Heart left ventricle (tissue), 16 donors: ENCODE measurements around the gene MTUS2. TPM values are rescaled to one million over a fixed set of nuclear protein-coding genes. Genes with fewer than 3 reads are reported as not detected.

ENCODE experiments used
- ATAC-seq, 4 donors: fragments of 200-7000 bp; cut with Tn5 transposase; one replicate each; pipeline ENCODE4 v1.9.1; 2020 to 2022; ENCODE audit warnings: moderate library complexity in 4 of 4, mild to moderate bottlenecking in 3 of 4, moderate number of reproducible peaks in 1 of 4
- DNase-seq, 5 donors: peaks; one replicate each; pipeline ENCODE4 v3.0.0-alpha.2; 2020
- H3K27ac ChIP-seq, 12 donors: fragments of 200-600 bp; sonication (generic) in 4 of 12; one replicate each; pipeline versions ENCODE4 v1.5.0 to v1.8.0; 2016 to 2022; ENCODE audit warnings: mild to moderate bottlenecking in 2 of 12
- H3K27me3 ChIP-seq, 9 donors: fragments of 200-600 bp; sonication (generic) in 2 of 9; one replicate each; pipeline versions ENCODE4 v1.5.1 to v1.8.0; 2016 to 2022; ENCODE audit warnings: mild to moderate bottlenecking in 3 of 9
- H3K36me3 ChIP-seq, 9 donors: fragments of 200-600 bp; sonication (generic) in 2 of 9; one replicate each; pipeline versions ENCODE4 v1.5.0 to v1.8.0; 2018 to 2022; ENCODE audit warnings: mild to moderate bottlenecking in 2 of 9
- H3K4me1 ChIP-seq, 12 donors: fragments of 200-600 bp; sonication (generic) in 4 of 12; one replicate each; pipeline versions ENCODE4 v1.5.0 to v1.8.0; 2016 to 2022; ENCODE audit warnings: mild to moderate bottlenecking in 3 of 12
- H3K4me3 ChIP-seq, 12 donors: fragments of 200-600 bp; sonication (generic) in 4 of 12; one replicate each; pipeline versions ENCODE4 v1.5.0 to v1.8.0; 2017 to 2022; ENCODE audit warnings: mild to moderate bottlenecking in 9 of 12, moderate library complexity in 4 of 12
- H3K9me3 ChIP-seq, 12 donors: fragments of 200-600 bp; sonication (generic) in 4 of 12; one replicate each; pipeline versions ENCODE4 v1.5.0 to v1.8.0; 2016 to 2022; ENCODE audit warnings: mild to moderate bottlenecking in 1 of 12
- POLR2A ChIP-seq, 2 donors: fragments of 450-650 bp; IDR thresholded peaks; one replicate each; pipeline ENCODE4 v1.6.1; 2017; ENCODE audit warnings: antibody characterized with exemption in 2 of 2, mild to moderate bottlenecking in 2 of 2, moderate library complexity in 2 of 2
- whole genome bisulfite sequencing, 4 donors: extraction: QIAGEN DNeasy Blood & Tissue Kit in 2 of 4; methylation state at CpG; one replicate each; pipeline versions ENCODE4 v1.1.5 to v1.1.7; 2013 to 2018; 5-methylcytosine and 5-hydroxymethylcytosine counted together
- intact Hi-C, 10 donors: fragments of 100-400 bp; cut with DNase I; formaldehyde crosslinking; loops; one replicate each; pipeline versions ENCODE4 v1.11.1 to v1.14.2; 2022
- polyA plus RNA-seq, 2 donors: library from polyadenylated mRNA; stranded (reverse); fragments of 200-250 nt; gene quantifications; one replicate each; pipeline ENCODE4 v1.2.3, GENCODE V29; 2013
- total RNA-seq, 9 donors: library from RNA; depleted of rRNA in 2 of 9; stranded (reverse); fragments of >200 nt in 2 of 9; fragmentation: NEBNext Ultra II Directional in 3 of 9; extraction: Animal tissue kit (Norgen Biotek cat#: 25700) in 3 of 9; gene quantifications; one replicate each; pipeline versions ENCODE4 v1.1.0 to v1.2.4, GENCODE V29; 2016 to 2023
- TF ChIP-seq, protein P1 (sequence below), 12 donors: fragments of 200-600 bp; sonication (generic) in 4 of 12; IDR thresholded peaks; one replicate each; pipeline versions ENCODE4 v1.5.0 to v1.8.0; 2018 to 2022; ENCODE audit warnings: antibody characterized with exemption in 12 of 12, mild to moderate bottlenecking in 5 of 12
- donor health status: ischemic (EF 13 %, LVEDD 7.1; RV severe dilation, severe dysfunction).
- donor health status: healthy with polysubstance abuse.
- donor health status: DM: no; HTN: yes; CAD: no.
- donor health status: DM: no; HTN: no; CAD: no.
- donor health status: ischemic (EF 25% LVEDD 6.9; RV normal size, moderate dysfunction).
- donor health status: ischemic (EF 25% LVEDD 5.7; RV mildly dilated, moderate dysfunction).
- donor health status: healthy.
- donor health status: DM: yes; HTN: yes; CAD: no.
- donor health status: ischemic (EF 35%, LVEDD 5.7; RV mildly dilated, moderate dysfunction).
- donor health status: nonischemic (EF 11% LVEDD 7.7; RV severe dilation, severe dysfunction).
- donor health status: DM: yes; HTN: yes; CAD: no.
- donor health status: PGD.
- donor health status: ischemic (EF 29% LVEDD 5.4; RV normal size, mild dysfunction).
- donor health status: nonischemic (EF 23%, LVEDD 6.1; RV moderate dilation, normal function).

The MTUS2 gene
- total and polyA plus RNA-seq, 11 donors: 28.7 to 174 (median 67.9) TPM

DNA sequence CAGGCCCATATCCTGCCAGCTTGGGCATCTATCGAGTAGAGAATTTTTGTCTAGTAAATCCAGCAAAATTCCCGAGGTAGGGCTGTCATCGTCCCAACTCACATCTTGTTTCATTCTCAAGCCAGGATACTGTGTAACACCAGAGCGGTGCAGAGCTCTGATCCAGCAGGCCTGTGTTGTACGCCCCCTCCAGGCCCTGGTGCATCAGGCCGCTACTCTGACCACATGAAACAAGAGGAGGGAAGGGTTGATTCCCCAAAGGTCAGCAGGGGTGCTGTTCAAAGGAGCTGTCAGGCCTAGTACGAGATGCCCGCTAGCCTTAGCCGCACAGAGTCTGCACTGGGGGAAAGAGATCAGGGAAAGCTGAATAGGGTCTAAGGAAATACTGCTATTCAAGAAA, 499.3 kb downstream of the MTUS2 start:
- 72 to 85% (median 80%) methylated on average over 9 of the region's 9 CpGs for WGBS, 4 donors
- ATAC-seq: no peak

DNA sequence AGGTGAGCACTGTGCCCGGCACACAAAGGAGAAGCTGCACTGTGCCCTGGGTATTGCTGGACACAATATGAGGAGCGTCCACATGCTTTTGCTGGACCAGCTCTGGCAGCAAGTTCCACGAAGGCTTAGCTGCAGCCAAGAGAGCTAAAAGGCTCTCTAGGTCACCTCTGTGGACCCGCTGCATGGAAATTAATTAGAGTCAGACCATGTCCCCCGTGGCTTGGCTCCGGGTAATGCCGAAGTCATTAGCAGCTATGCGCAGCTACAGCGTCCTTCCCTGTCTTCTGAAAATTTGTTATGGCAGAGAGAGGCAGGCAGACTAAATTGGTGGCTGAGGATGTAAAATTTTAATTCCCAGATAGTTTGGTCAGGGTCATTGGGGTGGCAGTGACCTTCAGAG, 503.8 kb downstream of the MTUS2 start:
- ATAC-seq: no peak

More for the DNA sequence above, 499.3 kb downstream of the MTUS2 start:
- Histone ChIP-seq H3K36me3 (no peaks in the 10 kb centered on the region), H3K4me1 (no peaks in the 10 kb centered on the region), H3K9me3 (peaks cover 0 to 3% (median 0%) of the 10 kb centered on the region in 12 donors), H3K27me3 (no peaks in the 10 kb centered on the region), H3K4me3 (no peak overlapping the region), H3K27ac (no peak overlapping the region)
- DNase-seq: no peak
- intact Hi-C loops: no loop called here
- no peak for TF ChIP-seq POLR2A (IDR thresholded peaks at IDR 0.05)
- TF ChIP-seq, protein P1, sequence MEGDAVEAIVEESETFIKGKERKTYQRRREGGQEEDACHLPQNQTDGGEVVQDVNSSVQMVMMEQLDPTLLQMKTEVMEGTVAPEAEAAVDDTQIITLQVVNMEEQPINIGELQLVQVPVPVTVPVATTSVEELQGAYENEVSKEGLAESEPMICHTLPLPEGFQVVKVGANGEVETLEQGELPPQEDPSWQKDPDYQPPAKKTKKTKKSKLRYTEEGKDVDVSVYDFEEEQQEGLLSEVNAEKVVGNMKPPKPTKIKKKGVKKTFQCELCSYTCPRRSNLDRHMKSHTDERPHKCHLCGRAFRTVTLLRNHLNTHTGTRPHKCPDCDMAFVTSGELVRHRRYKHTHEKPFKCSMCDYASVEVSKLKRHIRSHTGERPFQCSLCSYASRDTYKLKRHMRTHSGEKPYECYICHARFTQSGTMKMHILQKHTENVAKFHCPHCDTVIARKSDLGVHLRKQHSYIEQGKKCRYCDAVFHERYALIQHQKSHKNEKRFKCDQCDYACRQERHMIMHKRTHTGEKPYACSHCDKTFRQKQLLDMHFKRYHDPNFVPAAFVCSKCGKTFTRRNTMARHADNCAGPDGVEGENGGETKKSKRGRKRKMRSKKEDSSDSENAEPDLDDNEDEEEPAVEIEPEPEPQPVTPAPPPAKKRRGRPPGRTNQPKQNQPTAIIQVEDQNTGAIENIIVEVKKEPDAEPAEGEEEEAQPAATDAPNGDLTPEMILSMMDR (IDR thresholded peaks at IDR 0.05): no peak

DNA sequence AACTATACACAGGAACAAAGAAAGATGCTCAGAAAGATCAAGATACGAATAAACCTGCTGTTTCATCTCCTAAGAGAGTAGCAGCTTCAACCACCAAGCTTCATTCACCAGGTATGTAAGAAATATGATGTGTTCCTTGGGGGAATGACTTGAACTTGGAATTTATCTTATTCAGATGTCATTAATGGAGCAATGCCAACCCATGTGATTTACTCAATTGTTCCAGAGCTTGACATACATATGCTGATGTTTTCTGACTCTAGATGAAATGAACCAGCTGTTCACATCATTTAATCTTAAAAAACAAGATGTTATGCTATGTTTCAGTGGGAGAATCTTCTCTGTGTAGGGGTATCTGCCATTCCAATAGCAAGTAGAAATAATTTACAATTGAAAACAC, 504.5 kb downstream of the MTUS2 start:
- no peaks in the 10 kb centered on the region for H3K4me1 ChIP-seq
- H3K27me3 ChIP-seq: no peaks in the 10 kb centered on the region
- H3K36me3 ChIP-seq: peaks cover 0 to 3% (median 0%) of the 10 kb centered on the region in 9 donors
- no peak overlapping the region for H3K4me3 ChIP-seq
- peaks cover 0 to 3% (median 0%) of the 10 kb centered on the region in 12 donors for H3K9me3 ChIP-seq
- ATAC-seq: no peak
- no peak overlapping the region for H3K27ac ChIP-seq
- intact Hi-C loops: no loop called here
- 54 to 77% (median 63%) methylated on average over 1 of the region's 1 CpG for WGBS, 4 donors
- DNase-seq: no peak
- TF ChIP-seq, protein P1 (IDR thresholded peaks at IDR 0.05): no peak
- TF ChIP-seq POLR2A (IDR thresholded peaks at IDR 0.05): no peak

More for the DNA sequence above, 503.8 kb downstream of the MTUS2 start:
- Histone ChIP-seq H3K4me3 (no peak overlapping the region), H3K27me3 (no peaks in the 10 kb centered on the region), H3K4me1 (no peaks in the 10 kb centered on the region), H3K27ac (no peak overlapping the region), H3K36me3 (peaks cover 0 to 3% (median 0%) of the 10 kb centered on the region in 9 donors), H3K9me3 (peaks cover 0 to 3% (median 0%) of the 10 kb centered on the region in 12 donors)
- no peak for DNase-seq
- TF ChIP-seq POLR2A (IDR thresholded peaks at IDR 0.05): no peak
- TF ChIP-seq, protein P1 (IDR thresholded peaks at IDR 0.05): no peak
- intact Hi-C loops: no loop called here
- WGBS, 4 donors: 61 to 74% (median 68%) methylated on average over 9 of the region's 9 CpGs

DNA sequence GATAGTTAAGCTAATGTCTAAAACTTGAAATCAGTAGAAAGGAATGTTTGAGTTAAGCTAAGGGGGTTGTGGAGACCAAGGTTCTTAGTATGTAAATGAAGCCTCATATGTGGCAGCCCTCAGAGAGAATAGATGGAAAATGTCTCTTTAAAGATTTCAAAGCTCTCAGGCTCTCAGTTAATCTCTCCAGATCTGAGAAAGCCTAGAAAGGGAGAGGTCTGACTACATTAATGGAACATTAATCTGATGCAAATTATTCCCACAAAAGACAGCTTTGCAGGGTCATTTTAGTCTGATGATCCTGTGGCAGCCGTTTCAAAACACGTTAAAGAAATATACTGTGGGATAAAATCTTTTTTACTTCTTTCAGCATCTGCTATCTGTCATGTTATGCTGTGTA, 508.4 kb downstream of the MTUS2 start:
- Histone ChIP-seq H3K27me3 (no peaks in the 10 kb centered on the region), H3K4me1 (no peaks in the 10 kb centered on the region), H3K9me3 (no peaks in the 10 kb centered on the region), H3K4me3 (no peak overlapping the region), H3K36me3 (peaks cover 0 to 3% (median 0%) of the 10 kb centered on the region in 9 donors), H3K27ac (no peak overlapping the region)
- TF ChIP-seq, protein P1 (IDR thresholded peaks at IDR 0.05): no peak
- no peak for TF ChIP-seq POLR2A (IDR thresholded peaks at IDR 0.05)
- 32 to 92% (median 84%) methylated on average over 2 of the region's 2 CpGs for WGBS, 4 donors
- intact Hi-C loops: no loop called here
- DNase-seq (no peak), ATAC-seq (no peak)
